Neural cell (in vitro differentiated cells): ENCODE measurements around the gene GPATCH11. TPM values are rescaled to one million over a fixed set of nuclear protein-coding genes. Genes with fewer than 3 reads are reported as not detected.

Source experiments
- H2AFZ ChIP-seq: fragments of 200-600, 300-800 bp; sonication (generic), shearing (Covaris generic); 2 replicates; pipeline ENCODE4 v1.6.0; 2014; ENCODE audit warnings: low read depth, mild to moderate bottlenecking, antibody characterized with exemption, low read length, moderate library complexity
- H3F3A ChIP-seq: fragments of 200-600 bp; shearing (Covaris generic); 2 replicates; pipeline ENCODE4 v1.6.1; 2016; ENCODE audit warnings: mild to moderate bottlenecking, moderate library complexity, mixed read lengths, antibody characterized with exemption, low read length; ENCODE audit not compliant: insufficient read depth, poor library complexity, severe bottlenecking
- H3K27ac ChIP-seq: fragments of 200-600, 300-800 bp; sonication (generic), shearing (Covaris generic); 2 replicates; pipeline ENCODE4 v1.5.1; 2014; ENCODE audit warnings: mild to moderate bottlenecking, low read length, moderate library complexity
- H3K27me3 ChIP-seq: fragments of 300-800, 200-600 bp; sonication (generic), shearing (Covaris generic); 2 replicates; pipeline ENCODE4 v1.6.0; 2014; ENCODE audit warnings: mild to moderate bottlenecking, low read depth, low read length, moderate library complexity; ENCODE audit not compliant: insufficient read depth
- H3K36me3 ChIP-seq: fragments of 300-800, 200-600 bp; sonication (generic), shearing (Covaris generic); 2 replicates; pipeline ENCODE4 v1.5.1; 2014; ENCODE audit warnings: mild to moderate bottlenecking, antibody characterized with exemption, low read length, moderate library complexity; ENCODE audit not compliant: insufficient read depth
- H3K4me2 ChIP-seq: fragments of 300-800, 200-600 bp; sonication (generic), shearing (Covaris generic); 2 replicates; pipeline ENCODE4 v1.6.0; 2014; ENCODE audit warnings: mild to moderate bottlenecking, low read length
- H3K4me3 ChIP-seq: fragments of 300-800, 200-600 bp; sonication (generic), shearing (Covaris generic); 2 replicates; pipeline ENCODE4 v1.5.1; 2014; ENCODE audit warnings: mild to moderate bottlenecking, low read length, moderate library complexity
- H3K79me2 ChIP-seq: fragments of 200-600 bp; shearing (Covaris generic); replicated peaks from 2 replicates; pipeline ENCODE4 v1.6.0; 2014; ENCODE audit warnings: mild to moderate bottlenecking, low read length, moderate library complexity; ENCODE audit not compliant: insufficient read depth
- H3K9ac ChIP-seq: fragments of 300-800, 200-600 bp; sonication (generic), shearing (Covaris generic); 2 replicates; pipeline ENCODE4 v1.6.1; 2016; ENCODE audit warnings: mild to moderate bottlenecking, low read length, mixed read lengths
- H3K9me2 ChIP-seq: fragments of 200-600 bp; shearing (Covaris generic); 2 replicates; pipeline ENCODE4 v1.6.1; 2016; ENCODE audit warnings: mild to moderate bottlenecking, low read length, mixed read lengths; ENCODE audit not compliant: insufficient read depth
- H3K9me3 ChIP-seq: fragments of 200-600, 300-800 bp; sonication (generic), shearing (Covaris generic); 2 replicates; pipeline ENCODE4 v1.6.1; 2016; ENCODE audit warnings: mild to moderate bottlenecking, mixed run types, low read length, moderate library complexity, mixed read lengths
- H4K20me1 ChIP-seq: fragments of 200-600 bp; shearing (Covaris generic); 2 replicates; pipeline ENCODE4 v1.6.1; 2016; ENCODE audit warnings: mild to moderate bottlenecking, mixed run types; ENCODE audit not compliant: insufficient read depth
- CTCF ChIP-seq: fragments of 450-650 bp; IDR thresholded peaks from 2 replicates; pipeline ENCODE4 v1.5.1; 2014; ENCODE audit warnings: antibody characterized with exemption, mild to moderate bottlenecking, moderate library complexity; ENCODE audit not compliant: poor library complexity, severe bottlenecking
- EP300 ChIP-seq: fragments of 450-650 bp; conservative IDR thresholded peaks from 2 replicates; pipeline ENCODE4 v1.6.1; 2014; ENCODE audit warnings: antibody characterized with exemption, mild to moderate bottlenecking, moderate library complexity; ENCODE audit not compliant: poor library complexity, severe bottlenecking
- EZH2 ChIP-seq: fragments of 200-600, 300-800 bp; shearing (Covaris generic), sonication (generic); IDR thresholded peaks from 2 replicates; pipeline ENCODE4 v1.6.1; 2014; ENCODE audit warnings: antibody characterized with exemption, low read length, borderline replicate concordance, mild to moderate bottlenecking; ENCODE audit not compliant: insufficient read depth, poor library complexity, severe bottlenecking
- MXI1 ChIP-seq: fragments of 450-650 bp; conservative IDR thresholded peaks from 2 replicates; pipeline ENCODE4 v1.6.1; 2014; ENCODE audit warnings: antibody characterized with exemption, mild to moderate bottlenecking; ENCODE audit not compliant: poor library complexity, severe bottlenecking
- POLR2AphosphoS5 ChIP-seq: IDR thresholded peaks from 2 replicates; pipeline ENCODE4 v1.6.1; 2012
- RAD21 ChIP-seq: fragments of 450-650 bp; conservative IDR thresholded peaks from 2 replicates; pipeline ENCODE4 v1.6.1; 2014; ENCODE audit warnings: antibody characterized with exemption, mild to moderate bottlenecking, moderate library complexity
- REST ChIP-seq: IDR thresholded peaks from 2 replicates; pipeline ENCODE4 v1.6.1; 2012; ENCODE audit warnings: borderline replicate concordance
- SMC3 ChIP-seq: fragments of 450-650 bp; conservative IDR thresholded peaks from 2 replicates; pipeline ENCODE4 v1.6.1; 2014; ENCODE audit warnings: antibody characterized with exemption, mild to moderate bottlenecking, moderate library complexity; ENCODE audit not compliant: poor library complexity
- TAF1 ChIP-seq: IDR thresholded peaks from 2 replicates; pipeline ENCODE4 v1.6.1; 2012; ENCODE audit warnings: low read depth
- polyA plus RNA-seq: library from polyadenylated mRNA; depleted of rRNA; stranded (reverse); fragments of >200 nt; gene quantifications from 2 replicates; pipeline ENCODE4 v1.2.3, GENCODE V29; 2014

The GPATCH11 gene
- polyA plus RNA-seq, 1 donor from 2014 or later: 17.7 TPM

- Histone ChIP-seq H3K4me3 (no peak overlapping the region), H3K9me2 (no peaks in the 10 kb centered on the region), H3K79me2 (peaks cover 13% of the 10 kb centered on the region), H3K27ac (no peak overlapping the region), H2AFZ (no peak overlapping the region), H3K4me2 (no peak overlapping the region), H4K20me1 (no peaks in the 10 kb centered on the region), H3K36me3 (peaks cover 3% of the 10 kb centered on the region), H3F3A (no peaks in the 10 kb centered on the region), H3K27me3 (no peaks in the 10 kb centered on the region), H3K9ac (no peak overlapping the region), H3K9me3 (no peaks in the 10 kb centered on the region)
- TF ChIP-seq REST (no peak), EP300 (no peak), EZH2 (no peak), CTCF (no peak), SMC3 (no peak), TAF1 (no peak), POLR2AphosphoS5 (no peak), RAD21 (no peak), MXI1 (no peak)
Measured at GRCh38 chr2:37080266-37080665, 4.1 kb upstream of the GPATCH11 start.

- Histone ChIP-seq H2AFZ (no peak overlapping the region), H4K20me1 (no peaks in the 10 kb centered on the region), H3K27ac (no peak overlapping the region), H3K36me3 (no peaks in the 10 kb centered on the region), H3K27me3 (no peaks in the 10 kb centered on the region), H3K9me3 (no peaks in the 10 kb centered on the region), H3K9ac (no peak overlapping the region), H3K4me3 (no peak overlapping the region), H3K79me2 (peaks cover 15% of the 10 kb centered on the region), H3K9me2 (no peaks in the 10 kb centered on the region), H3F3A (no peaks in the 10 kb centered on the region), H3K4me2 (no peak overlapping the region)
- TF ChIP-seq CTCF (no peak), SMC3 (no peak)
Measured at GRCh38 chr2:37080689-37081088, 3.6 kb upstream of the GPATCH11 start.
